Measurements from ENCODE around the gene IL20. TPM values are rescaled to one million over a fixed set of nuclear protein-coding genes. Genes with fewer than 3 reads are reported as not detected.

Gene IL20
- total and polyA plus RNA-seq, 3 donors from 2014 or later: 0.37 to 0.43 TPM; not detected in 1

GRCh38 chr1:206905295-206906164 lies 40.1 kb downstream of the IL20 start:
- no peak for DNase-seq
- H3K9me3 ChIP-seq: no peaks in the 10 kb centered on the region
- WGBS, 2 donors: 81 to 91% methylated on average over 4 of the region's 4 CpGs
- H3K4me3 ChIP-seq: no peak overlapping the region
- H3K27me3 ChIP-seq: no peaks in the 10 kb centered on the region
- TF ChIP-seq CTCF (IDR thresholded peaks at IDR 0.05) (no peak), POLR2A (IDR thresholded peaks at IDR 0.05) (no peak)
- no peak overlapping the region for H3K27ac ChIP-seq
- intact Hi-C loops (cut with DNase I; ENCODE audit: low total_unique reads): no loop called here
- H3K4me1 ChIP-seq: no peaks in the 10 kb centered on the region
- H3K36me3 ChIP-seq (ENCODE audit: low read depth, missing control alignments): no peaks in the 10 kb centered on the region

GRCh38 chr1:206907304-206907991 lies 42.0 kb downstream of the IL20 start:
- Histone ChIP-seq H3K4me1 (no peaks in the 10 kb centered on the region), H3K27me3 (no peaks in the 10 kb centered on the region), H3K27ac (no peak overlapping the region), H3K4me3 (no peak overlapping the region), H3K36me3 (ENCODE audit: low read depth, missing control alignments) (no peaks in the 10 kb centered on the region), H3K9me3 (no peaks in the 10 kb centered on the region)
- WGBS, 2 donors: 60 to 74% methylated on average over 19 to 23 of the region's 23 CpGs
- intact Hi-C loops (cut with DNase I; ENCODE audit: low total_unique reads): no loop called here
- no peak for TF ChIP-seq POLR2A (IDR thresholded peaks at IDR 0.05)
- TF ChIP-seq CTCF (IDR thresholded peaks at IDR 0.05): peak in 2 of 3 experiments; percentile 6 to 12
- peak; percentile 33 for DNase-seq

- H3K4me3 ChIP-seq: no peak overlapping the region
- DNase-seq: no peak
- H3K27ac ChIP-seq: no peak overlapping the region
- no peaks in the 10 kb centered on the region for H3K27me3 ChIP-seq
- H3K9me3 ChIP-seq: no peaks in the 10 kb centered on the region
- intact Hi-C loops (cut with DNase I; ENCODE audit: low total_unique reads): no loop called here
- H3K36me3 ChIP-seq (ENCODE audit: low read depth, missing control alignments): no peaks in the 10 kb centered on the region
- 73 to 74% methylated on average over 10 of the region's 10 CpGs for WGBS, 2 donors
- H3K4me1 ChIP-seq: no peaks in the 10 kb centered on the region
- no peak for TF ChIP-seq CTCF (IDR thresholded peaks at IDR 0.05)
- no peak for TF ChIP-seq POLR2A (IDR thresholded peaks at IDR 0.05)
These were observed 42.6 kb downstream of the IL20 start for GRCh38 chr1:206908038-206908437.

- Histone ChIP-seq H3K9me3 (no peaks in the 10 kb centered on the region), H3K27ac (peak overlapping the region in 1 of 2 donors; percentile 27), H3K36me3 (ENCODE audit: low read depth, missing control alignments) (no peaks in the 10 kb centered on the region), H3K27me3 (no peaks in the 10 kb centered on the region), H3K4me3 (peak overlapping the region; percentile 43 to 63), H3K4me1 (no peaks in the 10 kb centered on the region)
- WGBS, 2 donors: 2 to 3% methylated on average over 11 to 56 of the region's 69 CpGs
- TF ChIP-seq POLR2A (IDR thresholded peaks at IDR 0.05): no peak
- no peak for TF ChIP-seq CTCF (IDR thresholded peaks at IDR 0.05)
- DNase-seq: peak; percentile 66
- intact Hi-C loops (cut with DNase I; ENCODE audit: low total_unique reads): no loop called here
These were observed 43.9 kb downstream of the IL20 start for GRCh38 chr1:206909161-206909882.

Data from testis (tissue), 3 donors.